ENCODE results near the gene RECQL5.

The RECQL5 gene

GRCh38 chr17:75685499-75685898, 18.5 kb upstream of the RECQL5 start:
- DNase-seq = no peak

- DNase-seq = no peak
Observed at GRCh38 chr17:75684924-75685323, 18.0 kb upstream of the RECQL5 start.

- DNase-seq = no peak
Observed at GRCh38 chr17:75684249-75684648, 17.3 kb upstream of the RECQL5 start.

- DNase-seq = no peak
Observed at GRCh38 chr17:75683583-75683982, 16.6 kb upstream of the RECQL5 start.

- DNase-seq = no peak
Observed at GRCh38 chr17:75681289-75681688, 14.3 kb upstream of the RECQL5 start.

- DNase-seq = no peak
Observed at GRCh38 chr17:75680431-75680830, 13.5 kb upstream of the RECQL5 start.

GRCh38 chr17:75679706-75680211, 12.8 kb upstream of the RECQL5 start:
- no peak for DNase-seq

GRCh38 chr17:75676461-75676860, 9.5 kb upstream of the RECQL5 start:
- DNase-seq = no peak

GRCh38 chr17:75673487-75673886, 6.5 kb upstream of the RECQL5 start:
- no peak for DNase-seq

- no peak for DNase-seq
Observed at GRCh38 chr17:75672011-75672410, 5.1 kb upstream of the RECQL5 start.

GRCh38 chr17:75670868-75671267, 3.9 kb upstream of the RECQL5 start:
- DNase-seq = no peak

GRCh38 chr17:75668489-75668888, 1.5 kb upstream of the RECQL5 start:
- no peak for DNase-seq

GRCh38 chr17:75667825-75668224, 871 bp upstream of the RECQL5 start:
- DNase-seq = no peak

- DNase-seq = no peak
Observed at GRCh38 chr17:75665981-75666380, 973 bp downstream of the RECQL5 start.

GRCh38 chr17:75664099-75664549, 2.8 kb downstream of the RECQL5 start:
- no peak for DNase-seq

GRCh38 chr17:75662511-75662910, 4.4 kb downstream of the RECQL5 start:
- DNase-seq = no peak

- no peak for DNase-seq
Observed at GRCh38 chr17:75661531-75661930, 5.4 kb downstream of the RECQL5 start.

GRCh38 chr17:75658237-75658636, 8.7 kb downstream of the RECQL5 start:
- no peak for DNase-seq

GRCh38 chr17:75654176-75654575, 12.8 kb downstream of the RECQL5 start:
- DNase-seq = no peak

- peak; percentile 27 for DNase-seq
Observed at GRCh38 chr17:75652934-75653549, 13.9 kb downstream of the RECQL5 start.

GRCh38 chr17:75652341-75652740, 14.6 kb downstream of the RECQL5 start:
- no peak for DNase-seq

- DNase-seq = no peak
Observed at GRCh38 chr17:75650874-75651273, 16.1 kb downstream of the RECQL5 start.

- DNase-seq = no peak
Observed at GRCh38 chr17:75649687-75650086, 17.3 kb downstream of the RECQL5 start.

GRCh38 chr17:75647921-75648320, 19.0 kb downstream of the RECQL5 start:
- DNase-seq = no peak

GRCh38 chr17:75647061-75647460, 19.9 kb downstream of the RECQL5 start:
- no peak for DNase-seq
